Mucosa of rectum (tissue), 2 donors: Measurements from ENCODE around the gene ARID5B.

Experiments used
- H3K27ac ChIP-seq, 2 donors: one replicate each; pipeline ENCODE4 v1.7.0; 2013; ENCODE audit warnings: inconsistent platforms in 2 of 2, low read depth in 2 of 2, low read length in 2 of 2
- H3K27me3 ChIP-seq, 2 donors: one replicate each; pipeline ENCODE4 v1.7.0; 2013; ENCODE audit warnings: low read length in 2 of 2; ENCODE audit not compliant: control insufficient read depth in 2 of 2, insufficient read depth in 2 of 2
- H3K36me3 ChIP-seq, 2 donors: one replicate each; pipeline ENCODE4 v1.7.0; 2013; ENCODE audit warnings: low read length in 2 of 2; ENCODE audit not compliant: control insufficient read depth in 2 of 2, insufficient read depth in 2 of 2
- H3K4me1 ChIP-seq, 2 donors: one replicate each; pipeline ENCODE4 v1.7.0; 2013; ENCODE audit warnings: low read length in 2 of 2, mild to moderate bottlenecking in 1 of 2; ENCODE audit not compliant: control insufficient read depth in 2 of 2, insufficient read depth in 2 of 2
- H3K4me3 ChIP-seq, 2 donors: one replicate each; pipeline ENCODE4 v1.7.0; 2013; ENCODE audit warnings: low read length in 2 of 2
- H3K9ac ChIP-seq, 2 donors: one replicate each; pipeline ENCODE4 v1.7.0; 2013; ENCODE audit warnings: low read length in 2 of 2, low read depth in 1 of 2, mild to moderate bottlenecking in 1 of 2
- H3K9me3 ChIP-seq, 2 donors: one replicate each; pipeline ENCODE4 v1.7.0; 2013; ENCODE audit warnings: low read length in 2 of 2; ENCODE audit not compliant: control insufficient read depth in 2 of 2
- donor health status: healthy.
- donor health status: Normal muscosa, but diverticular disease.

Gene ARID5B

DNA sequence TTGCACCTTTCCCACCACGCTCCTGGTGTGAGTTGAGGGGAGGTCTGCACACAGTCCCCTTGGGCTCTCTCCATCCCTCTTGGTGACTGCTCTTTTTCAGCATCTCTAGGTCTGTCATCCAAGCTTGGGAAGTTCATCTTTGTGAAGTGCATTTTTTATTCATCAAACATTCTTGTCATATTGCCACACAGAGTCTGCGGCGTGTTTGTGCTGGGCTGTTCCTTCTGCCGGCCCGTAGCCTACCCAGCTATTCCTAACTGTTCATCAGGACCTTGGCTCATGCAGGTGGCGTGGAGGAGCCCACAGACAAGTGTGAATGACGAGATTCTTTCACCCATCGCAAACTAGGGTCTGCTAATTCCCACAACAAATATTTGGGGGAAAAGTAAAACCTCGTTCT, 202.4 kb downstream of the ARID5B start:
- Histone ChIP-seq H3K4me3 (no peak overlapping the region), H3K9me3 (no peaks in the 10 kb centered on the region), H3K36me3 (no peaks in the 10 kb centered on the region), H3K27me3 (no peaks in the 10 kb centered on the region), H3K27ac (no peak overlapping the region), H3K9ac (no peak overlapping the region), H3K4me1 (no peaks in the 10 kb centered on the region)

DNA sequence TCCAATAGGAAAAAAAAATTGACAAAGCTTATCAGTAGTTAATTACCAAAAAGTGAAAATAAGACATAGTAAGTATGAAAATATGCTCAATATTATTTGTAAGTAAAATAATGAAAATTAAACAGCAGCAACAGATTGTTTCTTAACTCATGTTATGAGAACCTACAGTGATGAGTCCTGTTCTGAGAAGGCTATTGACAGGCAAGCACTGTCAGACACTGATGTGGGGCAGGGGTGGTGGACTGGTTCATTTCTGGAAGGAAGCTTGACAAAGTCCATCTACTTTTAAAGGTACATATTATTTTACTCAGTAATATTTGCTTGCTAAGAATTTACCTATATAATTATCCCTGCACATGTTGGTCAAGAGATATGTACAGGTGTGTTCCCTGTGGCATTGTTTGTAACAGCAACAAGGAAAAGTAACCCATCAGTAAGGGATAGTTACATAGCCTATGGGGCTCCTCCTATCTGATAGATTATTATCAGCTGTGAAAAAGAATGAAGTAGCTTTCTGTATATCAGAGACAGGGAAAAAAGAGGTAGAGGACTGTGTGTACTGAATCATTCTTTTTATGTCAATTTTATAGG, 205.5 kb downstream of the ARID5B start:
- Histone ChIP-seq H3K27me3 (no peaks in the 10 kb centered on the region), H3K4me3 (no peak overlapping the region), H3K4me1 (peaks cover 3 to 4% of the 10 kb centered on the region in 2 donors), H3K27ac (no peak overlapping the region), H3K9me3 (no peaks in the 10 kb centered on the region), H3K9ac (no peak overlapping the region), H3K36me3 (no peaks in the 10 kb centered on the region)

DNA sequence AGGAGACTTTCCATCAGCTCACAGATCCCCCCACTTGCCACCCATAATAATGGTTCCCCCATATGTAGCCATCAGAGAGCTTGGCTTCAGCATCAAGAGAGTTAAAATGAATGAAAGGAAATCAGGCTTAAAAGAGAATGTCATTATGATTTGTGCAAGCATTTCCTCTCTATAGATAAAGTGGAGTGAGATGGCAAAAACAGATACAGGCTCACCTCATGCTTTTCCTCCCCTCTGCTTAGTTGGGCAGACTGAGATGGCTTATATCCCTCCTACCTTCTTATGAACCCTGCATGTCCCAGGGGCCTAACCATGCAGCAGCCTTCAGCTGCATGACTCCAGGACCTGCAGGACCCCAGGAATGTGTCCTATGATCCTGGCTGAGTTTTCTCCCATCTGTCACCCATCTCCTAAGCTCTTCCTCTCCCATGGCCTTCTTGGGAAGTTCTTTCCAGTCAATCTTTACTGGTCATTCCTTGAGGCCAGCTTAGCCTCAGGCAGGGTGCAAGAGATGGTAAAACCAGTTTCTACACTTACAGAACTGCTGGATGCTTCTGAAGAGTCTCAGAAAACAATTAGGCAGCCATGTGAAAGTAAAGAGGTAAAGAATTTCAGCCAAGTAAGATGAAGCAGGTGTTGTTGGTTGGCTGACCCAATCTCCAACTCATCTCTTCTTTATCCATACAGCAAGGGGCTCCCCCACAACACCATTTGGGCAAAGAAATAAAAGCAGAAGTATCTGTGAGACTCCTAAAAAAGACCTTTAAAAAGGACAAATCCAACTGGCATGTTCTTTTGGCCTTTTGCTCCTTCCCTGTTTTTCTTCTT, 207.5 kb downstream of the ARID5B start:
- Histone ChIP-seq H3K9ac (no peak overlapping the region), H3K4me3 (no peak overlapping the region), H3K4me1 (peaks cover 3 to 4% of the 10 kb centered on the region in 2 donors), H3K27ac (no peak overlapping the region), H3K36me3 (no peaks in the 10 kb centered on the region), H3K27me3 (no peaks in the 10 kb centered on the region), H3K9me3 (no peaks in the 10 kb centered on the region)

DNA sequence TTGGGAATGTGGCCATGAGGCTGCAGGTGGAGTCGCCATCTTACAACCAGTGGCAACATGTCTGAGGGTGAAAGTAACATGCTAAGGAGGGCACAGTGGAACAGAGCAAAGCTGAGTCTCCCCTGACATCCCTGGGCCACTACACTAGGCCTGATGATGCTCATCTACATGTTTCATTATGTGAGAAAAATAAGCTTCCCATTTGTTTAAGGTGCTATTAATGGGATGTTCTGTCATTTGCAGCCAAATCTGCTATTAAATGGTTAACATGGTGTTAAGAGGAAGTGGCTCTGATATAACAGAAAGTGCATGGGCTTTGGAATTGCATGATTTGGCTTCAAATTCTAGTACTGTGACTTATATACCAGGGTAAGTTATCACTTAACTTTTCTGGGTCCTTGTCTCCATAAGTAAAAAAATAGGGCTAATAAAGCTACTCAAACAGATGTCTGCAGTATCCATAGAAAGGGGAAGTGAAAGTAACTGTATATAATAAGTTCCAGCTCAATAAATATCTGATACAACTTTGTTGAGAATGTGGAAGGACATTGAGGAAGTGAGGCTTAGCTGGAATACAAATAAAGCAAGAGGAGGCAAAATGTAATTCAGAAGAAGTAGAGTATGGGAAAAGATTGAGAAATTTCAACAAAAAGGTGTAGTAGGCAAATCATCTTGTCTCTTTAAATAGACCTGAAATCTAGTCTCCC, 208.2 kb downstream of the ARID5B start:
- Histone ChIP-seq H3K36me3 (no peaks in the 10 kb centered on the region), H3K27me3 (no peaks in the 10 kb centered on the region), H3K9ac (no peak overlapping the region), H3K27ac (no peak overlapping the region), H3K4me3 (no peak overlapping the region), H3K9me3 (no peaks in the 10 kb centered on the region), H3K4me1 (peaks cover 3 to 4% of the 10 kb centered on the region in 2 donors)

GRCh38 chr10:62112300-62112699, 210.8 kb downstream of the ARID5B start:
- Histone ChIP-seq H3K9ac (no peak overlapping the region), H3K9me3 (no peaks in the 10 kb centered on the region), H3K27me3 (no peaks in the 10 kb centered on the region), H3K27ac (no peak overlapping the region), H3K4me1 (peaks cover 3 to 4% of the 10 kb centered on the region in 2 donors), H3K4me3 (no peak overlapping the region), H3K36me3 (no peaks in the 10 kb centered on the region)

- Histone ChIP-seq H3K9me3 (no peaks in the 10 kb centered on the region), H3K27me3 (no peaks in the 10 kb centered on the region), H3K9ac (no peak overlapping the region), H3K4me3 (no peak overlapping the region), H3K4me1 (peaks cover 3 to 4% of the 10 kb centered on the region in 2 donors), H3K36me3 (no peaks in the 10 kb centered on the region), H3K27ac (no peak overlapping the region)
Observed at GRCh38 chr10:62112963-62113362, 211.5 kb downstream of the ARID5B start.

- Histone ChIP-seq H3K9ac (no peak overlapping the region), H3K36me3 (no peaks in the 10 kb centered on the region), H3K27ac (no peak overlapping the region), H3K4me1 (peaks cover 3 to 4% of the 10 kb centered on the region in 2 donors), H3K9me3 (no peaks in the 10 kb centered on the region), H3K27me3 (no peaks in the 10 kb centered on the region), H3K4me3 (no peak overlapping the region)
Observed at GRCh38 chr10:62113680-62114079, 212.2 kb downstream of the ARID5B start.

- no peaks in the 10 kb centered on the region for H3K36me3 ChIP-seq
- no peaks in the 10 kb centered on the region for H3K9me3 ChIP-seq
- H3K4me1 ChIP-seq: no peaks in the 10 kb centered on the region
- H3K27me3 ChIP-seq: no peaks in the 10 kb centered on the region
- no peak overlapping the region for H3K4me3 ChIP-seq
- H3K27ac ChIP-seq: no peak overlapping the region
- no peak overlapping the region for H3K9ac ChIP-seq
Observed at GRCh38 chr10:62115321-62115720, 213.8 kb downstream of the ARID5B start.

GRCh38 chr10:62115842-62116241, 214.3 kb downstream of the ARID5B start:
- Histone ChIP-seq H3K4me3 (no peak overlapping the region), H3K27me3 (no peaks in the 10 kb centered on the region), H3K36me3 (no peaks in the 10 kb centered on the region), H3K27ac (no peak overlapping the region), H3K9me3 (no peaks in the 10 kb centered on the region), H3K9ac (no peak overlapping the region), H3K4me1 (no peaks in the 10 kb centered on the region)

DNA sequence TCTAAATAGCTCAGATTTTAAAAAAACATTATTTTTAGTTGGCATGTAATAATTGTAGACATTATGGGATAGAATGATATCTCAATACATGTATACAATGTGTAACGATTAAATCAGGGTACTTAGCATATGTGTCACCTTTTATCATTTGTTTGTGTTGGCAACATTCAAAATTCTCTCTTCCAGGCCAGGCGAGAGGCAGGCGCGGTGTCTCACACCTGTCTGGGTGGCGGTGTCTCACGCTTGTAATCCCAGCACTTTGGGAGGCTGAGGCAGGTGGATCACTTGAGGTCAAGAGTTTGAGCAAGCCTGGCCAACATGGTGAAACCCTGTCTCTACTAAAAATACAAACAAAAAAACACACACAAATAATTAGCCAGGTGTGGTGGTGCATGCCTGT, 215.4 kb downstream of the ARID5B start:
- H3K4me1 ChIP-seq: no peaks in the 10 kb centered on the region
- no peaks in the 10 kb centered on the region for H3K36me3 ChIP-seq
- no peaks in the 10 kb centered on the region for H3K9me3 ChIP-seq
- no peak overlapping the region for H3K4me3 ChIP-seq
- no peak overlapping the region for H3K9ac ChIP-seq
- H3K27me3 ChIP-seq: no peaks in the 10 kb centered on the region
- no peak overlapping the region for H3K27ac ChIP-seq
